Measurements from ENCODE around the gene SLC25A53. TPM values are rescaled to one million over a fixed set of nuclear protein-coding genes. Genes with fewer than 3 reads are reported as not detected.

Gene SLC25A53
- total RNA-seq, 1 donor from 2014 or later = 4.1 TPM

DNA sequence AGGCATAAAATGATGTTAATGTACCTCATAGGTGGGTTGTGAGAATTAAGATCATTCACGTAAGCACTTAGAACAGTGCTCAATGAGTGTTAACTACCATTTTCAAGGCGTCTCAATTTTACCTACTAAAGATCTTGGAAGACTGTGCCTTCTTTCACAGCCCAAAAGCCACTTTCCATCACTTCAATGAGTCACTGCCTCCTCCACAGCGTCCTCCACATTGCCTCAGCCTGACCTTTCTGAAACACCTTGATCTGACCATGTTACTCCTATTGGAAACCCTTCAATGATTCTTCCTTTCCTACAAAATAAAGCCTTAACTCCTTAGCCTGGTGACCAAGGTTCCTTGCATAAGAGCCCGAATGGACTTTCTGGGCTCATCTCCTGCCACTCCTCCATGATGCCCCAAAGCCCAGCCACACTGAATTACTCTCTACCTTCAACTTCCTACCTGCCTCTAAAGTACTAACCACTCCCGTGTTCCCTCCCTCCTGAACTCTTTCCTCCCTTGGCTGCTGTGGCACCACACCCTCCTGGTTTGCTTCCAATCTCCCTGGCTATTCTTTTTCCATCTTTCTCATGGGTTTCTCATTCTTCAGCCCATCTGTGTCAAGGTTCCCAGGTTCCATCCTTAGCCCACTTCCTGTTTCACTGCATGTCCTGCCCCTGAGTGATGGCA lies 22.1 kb downstream of the SLC25A53 start:
- DNase-seq (ENCODE audit: extremely low spot score, unreplicated experiment) = no peak
- peaks cover 6% of the 10 kb centered on the region for H3K4me1 Mint-ChIP-seq (ENCODE audit: unreplicated experiment)
- TF ChIP-seq, protein P1, sequence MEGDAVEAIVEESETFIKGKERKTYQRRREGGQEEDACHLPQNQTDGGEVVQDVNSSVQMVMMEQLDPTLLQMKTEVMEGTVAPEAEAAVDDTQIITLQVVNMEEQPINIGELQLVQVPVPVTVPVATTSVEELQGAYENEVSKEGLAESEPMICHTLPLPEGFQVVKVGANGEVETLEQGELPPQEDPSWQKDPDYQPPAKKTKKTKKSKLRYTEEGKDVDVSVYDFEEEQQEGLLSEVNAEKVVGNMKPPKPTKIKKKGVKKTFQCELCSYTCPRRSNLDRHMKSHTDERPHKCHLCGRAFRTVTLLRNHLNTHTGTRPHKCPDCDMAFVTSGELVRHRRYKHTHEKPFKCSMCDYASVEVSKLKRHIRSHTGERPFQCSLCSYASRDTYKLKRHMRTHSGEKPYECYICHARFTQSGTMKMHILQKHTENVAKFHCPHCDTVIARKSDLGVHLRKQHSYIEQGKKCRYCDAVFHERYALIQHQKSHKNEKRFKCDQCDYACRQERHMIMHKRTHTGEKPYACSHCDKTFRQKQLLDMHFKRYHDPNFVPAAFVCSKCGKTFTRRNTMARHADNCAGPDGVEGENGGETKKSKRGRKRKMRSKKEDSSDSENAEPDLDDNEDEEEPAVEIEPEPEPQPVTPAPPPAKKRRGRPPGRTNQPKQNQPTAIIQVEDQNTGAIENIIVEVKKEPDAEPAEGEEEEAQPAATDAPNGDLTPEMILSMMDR (IDR thresholded peaks at IDR 0.05) = no peak
- H3K27ac Mint-ChIP-seq (ENCODE audit: unreplicated experiment) = no peak overlapping the region
- no peaks in the 10 kb centered on the region for H3K9me3 Mint-ChIP-seq (ENCODE audit: unreplicated experiment)
- H3K36me3 Mint-ChIP-seq (ENCODE audit: unreplicated experiment) = no peaks in the 10 kb centered on the region
- H3K27me3 Mint-ChIP-seq (ENCODE audit: unreplicated experiment) = no peaks in the 10 kb centered on the region
- H3K4me3 Mint-ChIP-seq (ENCODE audit: unreplicated experiment) = no peak overlapping the region

DNA sequence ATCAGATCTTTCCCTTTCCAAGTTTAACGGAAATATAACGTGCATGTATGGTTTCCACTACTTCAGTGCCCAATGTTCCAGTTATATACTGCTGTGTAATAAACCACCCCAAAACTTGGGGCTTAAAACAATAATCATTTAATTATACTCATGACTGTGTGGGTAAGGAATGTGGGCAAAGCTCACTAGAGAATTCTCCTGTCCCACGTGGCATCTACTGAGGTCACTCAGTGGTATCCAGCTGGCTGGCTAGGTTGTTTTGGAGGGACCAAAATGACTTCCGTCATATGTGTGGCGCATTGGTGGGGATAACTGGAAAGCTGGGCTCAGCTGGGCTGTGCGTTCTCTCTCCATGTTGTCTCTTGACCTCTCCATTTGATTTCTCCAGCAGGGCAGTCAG lies 26.0 kb downstream of the SLC25A53 start:
- peaks cover 5% of the 10 kb centered on the region for H3K4me1 Mint-ChIP-seq (ENCODE audit: unreplicated experiment)
- no peak overlapping the region for H3K4me3 Mint-ChIP-seq (ENCODE audit: unreplicated experiment)
- TF ChIP-seq, protein P1 (IDR thresholded peaks at IDR 0.05) = no peak
- DNase-seq (ENCODE audit: extremely low spot score, unreplicated experiment) = no peak
- no peak overlapping the region for H3K27ac Mint-ChIP-seq (ENCODE audit: unreplicated experiment)
- no peaks in the 10 kb centered on the region for H3K36me3 Mint-ChIP-seq (ENCODE audit: unreplicated experiment)
- no peaks in the 10 kb centered on the region for H3K9me3 Mint-ChIP-seq (ENCODE audit: unreplicated experiment)
- no peaks in the 10 kb centered on the region for H3K27me3 Mint-ChIP-seq (ENCODE audit: unreplicated experiment)

DNA sequence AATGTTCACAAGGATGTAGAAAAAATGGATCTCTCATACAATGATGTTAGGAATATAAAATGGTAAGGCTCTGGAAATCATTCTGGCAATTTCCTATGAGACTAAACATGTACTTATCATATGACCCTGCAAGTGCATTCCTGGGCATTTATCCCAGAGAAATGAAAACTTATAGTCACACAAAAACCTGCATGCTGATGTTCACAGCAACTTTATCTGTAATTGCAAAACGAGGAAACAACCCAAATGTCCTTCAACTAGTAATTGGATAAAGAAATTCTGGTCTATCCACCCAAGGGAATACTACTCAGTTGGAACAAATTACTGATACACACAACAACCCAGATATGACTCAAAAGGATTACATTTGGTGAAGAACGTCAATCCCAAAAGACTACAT lies 30.0 kb downstream of the SLC25A53 start:
- no peaks in the 10 kb centered on the region for H3K36me3 Mint-ChIP-seq (ENCODE audit: unreplicated experiment)
- TF ChIP-seq, protein P1 (IDR thresholded peaks at IDR 0.05) = no peak
- H3K4me1 Mint-ChIP-seq (ENCODE audit: unreplicated experiment) = no peaks in the 10 kb centered on the region
- no peak overlapping the region for H3K27ac Mint-ChIP-seq (ENCODE audit: unreplicated experiment)
- H3K27me3 Mint-ChIP-seq (ENCODE audit: unreplicated experiment) = no peaks in the 10 kb centered on the region
- H3K9me3 Mint-ChIP-seq (ENCODE audit: unreplicated experiment) = no peaks in the 10 kb centered on the region
- no peak overlapping the region for H3K4me3 Mint-ChIP-seq (ENCODE audit: unreplicated experiment)
- DNase-seq (ENCODE audit: extremely low spot score, unreplicated experiment) = no peak

DNA sequence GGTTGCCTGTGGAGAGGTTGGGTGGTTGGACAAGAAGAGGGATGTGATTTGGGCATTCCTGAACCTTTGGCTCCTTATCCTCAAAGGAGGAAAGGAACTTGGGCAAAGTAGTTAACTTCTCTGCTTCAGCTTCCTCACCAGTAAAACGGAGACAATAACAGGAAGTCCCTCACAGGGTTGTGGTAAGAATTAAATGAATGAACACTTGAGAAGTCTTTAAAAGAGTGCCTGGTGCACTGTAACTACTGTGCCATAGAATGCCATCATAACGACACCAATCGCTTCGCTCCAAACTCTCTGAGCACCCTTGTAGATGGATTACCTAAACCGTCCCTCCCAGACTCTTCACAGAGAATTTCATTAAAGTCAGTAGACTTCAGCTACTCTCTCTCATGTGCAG lies 34.0 kb downstream of the SLC25A53 start:
- DNase-seq (ENCODE audit: extremely low spot score, unreplicated experiment) = no peak
- Mint-ChIP-seq H3K4me1 (ENCODE audit: unreplicated experiment) (no peaks in the 10 kb centered on the region), H3K9me3 (ENCODE audit: unreplicated experiment) (no peaks in the 10 kb centered on the region), H3K36me3 (ENCODE audit: unreplicated experiment) (no peaks in the 10 kb centered on the region), H3K27me3 (ENCODE audit: unreplicated experiment) (no peaks in the 10 kb centered on the region), H3K4me3 (ENCODE audit: unreplicated experiment) (no peak overlapping the region), H3K27ac (ENCODE audit: unreplicated experiment) (no peak overlapping the region)
- TF ChIP-seq, protein P1 (IDR thresholded peaks at IDR 0.05) = no peak

DNA sequence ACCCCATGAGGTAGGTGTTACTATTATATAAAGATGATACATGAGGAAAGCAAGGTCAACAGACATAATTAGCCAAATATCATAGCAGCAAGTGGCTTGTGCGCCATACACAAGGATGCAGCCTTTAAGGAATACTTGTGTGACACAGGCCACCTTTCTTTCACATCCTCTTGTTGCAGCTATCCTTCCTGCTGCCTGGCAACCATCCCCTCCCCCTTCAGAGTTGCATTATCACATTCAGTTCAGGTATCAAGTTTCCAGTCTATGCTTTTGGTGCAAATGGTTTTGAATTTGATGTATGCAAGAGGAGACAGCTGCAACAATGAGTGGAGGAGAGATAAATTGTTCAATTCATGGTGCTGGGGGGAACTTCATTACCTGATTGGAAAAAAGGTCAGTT lies 38.0 kb downstream of the SLC25A53 start:
- no peaks in the 10 kb centered on the region for H3K4me1 Mint-ChIP-seq (ENCODE audit: unreplicated experiment)
- no peak overlapping the region for H3K27ac Mint-ChIP-seq (ENCODE audit: unreplicated experiment)
- DNase-seq (ENCODE audit: extremely low spot score, unreplicated experiment) = no peak
- H3K9me3 Mint-ChIP-seq (ENCODE audit: unreplicated experiment) = no peaks in the 10 kb centered on the region
- H3K4me3 Mint-ChIP-seq (ENCODE audit: unreplicated experiment) = no peak overlapping the region
- H3K36me3 Mint-ChIP-seq (ENCODE audit: unreplicated experiment) = no peaks in the 10 kb centered on the region
- TF ChIP-seq, protein P1 (IDR thresholded peaks at IDR 0.05) = no peak
- H3K27me3 Mint-ChIP-seq (ENCODE audit: unreplicated experiment) = no peaks in the 10 kb centered on the region
